GM21723 (cell line): ENCODE measurements around the gene RAB15.

Source experiments
- ATAC-seq: cut with Tn5 transposase; IDR thresholded peaks from one replicate; pipeline ENCODE4 v1.9.1; 2021; ENCODE audit warnings: mild to moderate bottlenecking, moderate library complexity; ENCODE audit not compliant: unreplicated experiment

The RAB15 gene

DNA sequence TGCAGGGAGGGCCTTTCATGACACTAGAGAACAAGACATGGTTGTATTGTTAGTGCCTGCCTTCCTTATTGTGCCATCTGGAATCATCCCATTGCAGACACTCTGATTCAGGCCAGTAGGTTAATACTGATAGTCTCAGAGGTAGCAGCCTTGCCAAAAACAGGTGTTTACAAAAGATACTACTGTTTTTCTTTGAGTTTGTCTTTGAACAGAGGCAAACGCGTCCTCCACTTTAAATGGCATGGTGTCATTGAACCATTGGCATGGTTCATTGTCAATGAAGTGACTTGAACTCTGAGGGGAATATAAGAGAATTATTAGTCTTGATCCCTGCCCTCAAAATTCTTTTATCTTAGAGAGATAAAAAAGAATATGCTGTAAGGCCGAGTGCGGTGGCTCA is 18.8 kb upstream of the RAB15 start:
- ATAC-seq = no peak

DNA sequence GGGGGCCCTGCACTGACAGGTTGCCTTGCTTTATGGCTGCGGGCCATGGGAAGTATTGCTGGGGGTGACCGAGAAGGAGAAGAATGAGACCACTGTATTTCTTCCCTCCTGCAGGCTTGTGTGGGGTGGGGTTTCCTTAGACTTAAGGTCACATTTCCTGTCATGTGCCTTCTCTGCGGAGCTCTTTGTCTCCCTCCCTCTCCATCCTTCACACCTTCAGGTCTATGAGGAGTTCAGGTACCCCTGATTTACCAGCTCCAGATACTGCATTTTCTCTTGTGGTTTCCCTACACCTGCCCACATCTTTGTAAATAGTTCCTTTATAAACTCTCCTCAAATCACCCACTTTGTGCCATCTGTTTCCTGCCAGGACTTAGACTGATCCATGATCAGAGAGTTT is 18.2 kb upstream of the RAB15 start:
- ATAC-seq = no peak

DNA sequence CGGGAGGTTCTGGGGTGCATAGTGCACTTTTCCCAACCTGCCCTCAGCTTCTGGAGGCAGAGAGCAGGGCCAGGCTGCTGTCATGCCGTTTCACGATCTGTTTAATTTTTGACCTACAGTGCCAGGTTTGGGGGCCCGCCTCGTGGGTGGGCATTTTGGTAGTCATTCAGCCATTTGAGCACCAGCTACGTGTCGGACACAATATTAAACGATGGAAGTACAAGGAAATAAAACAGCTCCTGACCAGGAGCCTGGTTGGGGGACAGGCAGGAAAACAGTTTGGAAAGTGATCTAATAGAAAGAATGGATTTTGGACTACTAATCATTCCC is 15.3 kb upstream of the RAB15 start:
- ATAC-seq = no peak

DNA sequence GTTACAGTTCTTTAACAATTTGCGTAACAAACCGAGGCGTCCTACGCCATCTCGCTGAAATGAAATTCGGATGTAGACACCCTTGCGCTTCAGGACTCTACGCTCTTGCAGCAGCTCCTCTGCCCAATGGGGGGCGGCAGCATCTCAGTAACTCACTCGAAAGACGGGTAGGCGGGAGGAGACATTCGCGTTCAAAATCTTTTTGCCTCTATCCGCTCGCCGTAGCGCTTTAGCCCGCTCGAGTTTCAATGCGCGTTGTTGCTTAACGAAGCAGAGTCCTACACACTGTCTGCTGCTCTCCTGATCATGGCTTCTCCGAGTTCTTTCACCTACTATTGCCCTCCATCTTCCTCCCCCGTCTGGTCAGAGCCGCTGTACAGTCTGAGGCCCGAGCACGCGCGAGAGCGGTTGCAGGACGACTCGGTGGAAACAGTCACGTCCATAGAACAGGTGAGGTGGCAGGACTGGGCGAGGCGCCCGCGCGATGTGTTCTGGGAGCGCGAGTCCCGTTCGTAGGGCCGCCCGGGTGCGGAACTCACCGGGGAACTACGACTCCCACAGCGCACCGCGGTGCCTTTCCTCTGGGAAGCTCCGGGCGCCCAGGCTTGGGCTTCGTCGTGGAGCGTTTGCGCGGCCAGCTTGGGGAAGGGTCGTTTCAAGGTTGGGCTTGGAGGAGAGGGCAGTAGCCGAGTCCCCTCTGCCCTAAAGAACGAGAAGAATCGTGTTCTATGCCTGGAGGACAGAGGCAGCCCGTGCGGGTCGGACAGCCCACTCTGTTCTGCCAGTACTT is 14.7 kb upstream of the RAB15 start, which contains the start of gene FNTB:
Gene FNTB, plus strand, starts transcription at position 248 of the 790 bp plus-strand sequence. Its CDS starts 59 bp downstream, at position 307.
- ATAC-seq = peak; percentile 92

DNA sequence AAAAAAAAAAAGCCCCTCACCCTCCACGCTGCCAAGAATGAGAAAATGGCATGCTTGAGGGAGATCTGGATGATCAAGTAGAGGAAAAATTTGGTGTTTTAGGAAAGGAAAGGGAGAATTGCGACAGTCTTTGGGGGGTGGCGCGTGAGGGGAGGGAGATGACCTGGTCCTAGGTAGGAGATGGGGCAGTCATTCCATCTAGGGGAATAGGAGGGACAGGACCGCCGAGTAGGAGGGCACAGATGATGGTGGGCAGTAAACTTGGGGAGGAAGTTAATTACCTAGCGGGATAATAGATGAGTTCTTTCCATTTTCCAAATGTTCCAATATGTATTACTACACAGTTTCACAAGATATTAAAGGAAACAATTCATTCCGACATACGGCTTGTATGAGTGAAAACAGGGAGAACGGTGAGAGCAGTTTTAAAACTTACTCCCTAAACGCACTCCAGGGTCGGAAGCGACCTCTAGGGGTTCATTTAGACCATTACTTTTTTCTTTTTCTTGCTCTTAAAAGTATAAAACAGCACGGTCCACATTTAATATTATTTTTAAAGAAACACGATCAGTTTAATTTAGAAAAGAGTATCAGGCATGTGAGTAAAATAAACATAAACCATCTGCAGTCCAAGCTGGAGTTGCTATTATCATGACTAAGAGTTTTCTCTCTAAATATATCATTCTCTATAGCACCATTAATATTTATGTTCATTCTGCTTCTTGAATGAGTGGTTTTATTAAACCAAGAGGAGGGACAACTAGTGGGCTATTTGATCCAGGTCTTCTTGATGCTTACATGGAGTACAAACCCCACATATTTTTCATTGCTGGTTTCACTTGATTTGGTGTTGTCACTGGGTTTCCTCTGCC is 11.5 kb upstream of the RAB15 start:
- no peak for ATAC-seq

DNA sequence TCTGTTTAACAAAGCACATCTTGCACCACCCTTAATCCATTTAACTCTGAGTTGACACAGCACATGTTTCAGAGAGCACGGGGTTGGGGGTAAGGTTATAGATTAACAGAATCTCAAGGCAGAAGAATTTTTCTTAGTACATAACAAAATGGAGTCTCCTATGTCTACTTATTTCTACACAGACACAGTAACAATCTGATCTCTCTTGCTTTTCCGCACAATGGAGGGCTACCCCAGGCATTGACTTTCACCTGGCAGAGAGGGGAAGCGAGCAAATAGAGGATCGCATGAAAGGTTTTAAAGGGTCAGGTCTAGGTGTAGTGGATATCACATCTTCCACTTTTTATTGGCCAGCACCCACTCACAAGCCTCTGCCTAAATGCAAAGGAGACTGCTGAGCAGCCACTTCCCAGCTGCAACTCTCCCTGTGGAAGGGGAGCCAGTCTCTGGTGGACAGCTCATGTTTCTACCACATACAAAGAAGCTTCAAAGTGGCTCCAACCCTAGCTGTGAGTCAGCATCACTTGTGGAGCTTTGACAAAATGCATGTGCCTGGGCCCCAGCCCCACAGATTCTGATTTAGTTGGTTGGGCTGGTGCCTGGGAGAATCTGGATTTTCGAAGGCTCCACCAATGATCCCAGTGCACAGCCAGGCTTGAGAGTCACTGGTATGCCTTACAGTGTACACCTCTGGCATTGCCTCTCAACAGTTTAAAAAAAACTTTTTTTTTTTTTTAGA is 7.4 kb upstream of the RAB15 start:
- no peak for ATAC-seq

DNA sequence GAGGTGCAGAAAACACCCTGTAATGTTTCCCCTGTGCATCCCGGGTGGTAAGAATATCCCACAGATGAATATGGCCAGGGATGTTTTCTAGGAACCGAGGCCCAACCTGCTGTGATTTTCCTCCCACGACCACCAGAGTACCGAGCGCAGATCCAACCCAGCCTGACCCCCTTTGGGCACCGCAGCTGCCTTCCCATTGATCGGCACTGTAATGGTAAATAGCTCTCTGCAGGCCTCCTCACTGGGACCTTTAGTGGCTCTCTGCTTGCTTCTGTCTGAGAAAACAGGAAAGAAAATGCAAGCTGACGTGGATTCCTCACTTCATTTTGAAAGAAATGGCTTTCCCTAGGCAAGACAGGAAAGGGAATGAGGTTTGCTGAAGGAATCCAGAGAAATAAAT is 2.4 kb upstream of the RAB15 start:
- ATAC-seq = no peak

DNA sequence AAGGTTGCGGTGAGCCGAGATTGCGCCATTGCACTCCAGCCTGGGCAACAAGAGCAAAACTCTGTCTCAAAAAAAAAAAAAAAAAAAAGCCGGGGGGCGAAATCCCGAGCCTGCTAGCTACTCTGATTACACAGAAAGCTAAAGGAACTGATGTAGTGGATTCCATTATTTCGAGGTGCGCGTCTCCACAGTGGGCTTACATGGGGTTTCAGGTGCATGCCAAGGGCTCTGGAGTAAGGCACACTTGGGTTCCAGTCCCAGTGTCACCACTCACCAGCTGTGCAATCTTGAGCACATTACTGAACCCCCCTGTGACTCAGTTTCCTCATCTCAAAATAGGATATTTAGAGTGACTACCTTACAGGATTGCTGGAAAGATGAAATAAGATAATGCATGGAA is 1.7 kb upstream of the RAB15 start:
- ATAC-seq = no peak

DNA sequence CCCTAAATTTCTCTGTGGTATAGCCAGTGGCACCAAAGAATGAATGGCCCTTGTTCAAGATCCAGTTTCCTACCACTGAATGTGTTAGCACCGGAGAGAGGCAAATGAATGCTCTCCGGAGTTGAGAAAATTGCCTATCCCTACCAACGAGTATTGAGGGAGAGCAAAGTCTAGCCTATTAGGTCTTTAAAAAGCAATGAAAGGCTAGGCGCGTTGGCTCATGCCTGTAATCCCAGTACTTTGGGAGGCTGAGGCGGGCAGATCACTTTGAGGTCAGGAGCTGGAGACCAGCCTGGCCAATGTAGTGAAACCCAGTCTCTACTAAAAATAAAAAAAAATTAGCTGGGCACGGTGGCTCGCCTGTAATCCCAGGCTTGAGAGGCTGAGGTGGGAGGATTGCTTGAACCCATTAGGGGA is 898 bp upstream of the RAB15 start:
- no peak for ATAC-seq

DNA sequence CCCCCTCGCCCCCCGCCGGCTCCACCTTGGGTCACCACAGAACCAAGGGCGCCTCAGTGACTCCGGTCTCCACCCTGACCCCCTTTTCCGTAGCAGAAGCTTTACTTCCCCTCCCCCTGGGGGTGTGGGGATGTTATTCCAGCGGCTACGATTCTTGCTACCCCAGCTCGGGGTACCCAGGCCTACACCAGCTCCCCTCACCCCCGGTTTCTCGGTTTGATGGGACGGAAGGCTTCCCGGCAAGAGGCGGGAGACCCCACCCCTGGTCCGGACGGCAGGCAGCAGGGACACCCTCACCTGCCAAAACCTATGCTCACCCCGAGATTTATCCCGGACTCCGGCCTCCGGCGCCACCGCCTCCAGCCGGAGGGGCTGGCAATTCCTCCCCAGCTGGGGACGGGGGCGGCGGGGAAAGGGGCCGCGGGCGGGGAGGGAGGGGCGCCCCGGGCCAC is 619 bp downstream of the RAB15 start:
- no peak for ATAC-seq

DNA sequence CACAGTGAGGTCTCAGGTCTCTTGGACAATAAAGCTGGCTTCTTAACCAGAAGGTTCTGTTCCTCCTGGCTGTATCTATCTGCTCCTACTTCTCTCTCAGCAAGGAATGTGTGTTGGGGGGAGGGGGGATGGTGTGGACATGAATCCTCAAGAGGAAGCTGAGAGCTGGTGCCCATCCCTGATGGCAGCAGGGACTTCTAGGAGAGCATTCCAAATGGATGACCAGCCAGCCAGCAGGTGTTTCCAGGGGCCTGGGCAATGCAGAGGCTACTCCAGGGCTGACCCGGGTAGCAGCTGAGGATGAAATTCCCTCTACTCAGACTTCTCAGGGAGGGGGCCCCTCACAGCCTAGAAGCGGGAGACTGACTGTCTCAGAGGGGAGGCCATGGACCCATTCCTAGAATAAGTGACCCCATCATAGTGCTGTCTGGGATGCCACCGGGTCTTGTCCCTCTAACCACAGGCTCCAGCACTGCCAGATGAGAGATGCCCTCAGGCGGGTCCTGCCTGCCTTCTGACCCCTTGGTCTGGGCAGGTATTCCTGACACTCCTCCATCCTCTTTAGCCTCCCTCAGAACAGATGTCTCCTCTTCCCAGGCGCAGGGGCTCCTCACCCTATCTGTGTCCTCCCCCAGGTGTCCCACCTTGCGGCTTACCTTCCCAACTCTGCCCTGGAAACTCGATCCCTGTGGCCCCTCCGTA is 1.2 kb downstream of the RAB15 start:
- ATAC-seq = no peak

DNA sequence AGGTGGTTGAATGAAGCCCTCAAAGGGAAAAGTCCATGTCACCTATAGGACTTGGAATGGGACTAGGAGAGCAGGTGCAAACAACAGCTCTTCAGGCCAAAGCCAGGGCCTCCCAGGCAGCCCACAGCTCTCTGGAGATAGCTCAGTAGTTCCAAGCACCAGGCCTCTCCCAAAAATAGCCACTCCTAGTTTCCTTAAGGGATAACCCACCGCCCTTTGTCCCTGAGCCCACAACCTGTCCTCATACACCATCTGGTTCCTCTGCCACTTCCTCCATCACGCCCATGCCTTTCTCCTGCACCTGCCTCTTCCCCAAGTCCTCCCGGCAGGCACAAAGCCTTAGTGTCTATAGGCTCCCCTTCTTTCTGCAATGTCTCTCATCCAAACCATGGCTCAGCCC is 2.1 kb downstream of the RAB15 start:
- no peak for ATAC-seq

DNA sequence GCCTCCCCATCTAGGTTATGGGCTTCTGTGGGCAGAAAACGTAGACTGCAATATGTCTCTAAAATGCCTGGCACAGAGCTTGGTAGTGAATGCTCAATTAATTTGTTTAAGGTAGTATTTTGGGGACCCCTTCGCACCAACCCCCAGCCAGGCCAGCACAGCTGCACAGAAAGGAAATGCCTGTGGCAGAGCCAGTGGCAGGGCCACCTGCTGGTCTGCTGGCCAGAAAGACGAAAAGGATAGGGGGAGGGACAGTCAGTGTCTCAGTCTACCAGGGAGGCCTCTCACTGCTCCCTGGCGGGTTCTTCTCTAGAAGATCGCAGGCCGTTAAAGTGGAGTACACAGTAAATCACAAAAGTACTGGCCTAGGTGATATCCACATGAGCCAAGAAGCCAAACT is 3.5 kb downstream of the RAB15 start:
- no peak for ATAC-seq

DNA sequence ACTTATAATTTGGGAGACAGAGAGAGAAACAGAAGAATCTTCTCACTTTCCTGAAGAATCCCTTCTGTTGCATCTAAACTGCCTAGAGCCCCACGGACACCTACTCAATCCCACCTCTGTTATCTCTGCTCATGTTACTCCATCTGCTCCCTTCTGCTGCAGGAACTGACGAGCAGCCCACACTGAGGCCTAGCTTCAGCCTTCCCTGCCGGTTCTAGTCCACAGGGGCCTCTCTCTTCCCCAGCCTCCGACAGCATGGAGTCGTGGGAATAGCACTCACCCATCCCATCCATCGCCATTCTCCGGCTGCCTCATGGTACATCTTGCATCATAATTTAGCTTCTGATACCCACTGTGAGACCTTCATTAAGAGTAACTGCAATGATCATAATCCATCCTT is 4.0 kb downstream of the RAB15 start:
- no peak for ATAC-seq

DNA sequence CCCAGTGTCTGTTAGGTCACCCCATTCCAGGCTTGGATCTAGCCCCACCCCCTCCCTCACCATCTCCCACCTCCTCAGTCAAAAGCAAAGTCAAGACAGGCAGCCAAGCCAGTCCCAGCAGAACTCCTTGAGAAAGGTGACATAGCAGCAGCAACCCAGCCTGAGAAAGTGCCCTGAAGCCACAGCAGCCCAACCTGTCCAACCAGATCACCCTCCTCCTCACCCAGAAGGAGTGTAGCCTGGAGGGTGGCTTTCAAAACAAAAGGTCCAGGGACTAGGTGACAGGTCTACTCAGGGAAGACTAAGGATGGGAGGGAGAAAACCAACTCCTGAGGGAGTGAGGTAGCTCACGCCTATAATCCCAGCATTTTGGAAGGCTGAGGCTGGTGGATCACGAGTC is 5.2 kb downstream of the RAB15 start:
- no peak for ATAC-seq

DNA sequence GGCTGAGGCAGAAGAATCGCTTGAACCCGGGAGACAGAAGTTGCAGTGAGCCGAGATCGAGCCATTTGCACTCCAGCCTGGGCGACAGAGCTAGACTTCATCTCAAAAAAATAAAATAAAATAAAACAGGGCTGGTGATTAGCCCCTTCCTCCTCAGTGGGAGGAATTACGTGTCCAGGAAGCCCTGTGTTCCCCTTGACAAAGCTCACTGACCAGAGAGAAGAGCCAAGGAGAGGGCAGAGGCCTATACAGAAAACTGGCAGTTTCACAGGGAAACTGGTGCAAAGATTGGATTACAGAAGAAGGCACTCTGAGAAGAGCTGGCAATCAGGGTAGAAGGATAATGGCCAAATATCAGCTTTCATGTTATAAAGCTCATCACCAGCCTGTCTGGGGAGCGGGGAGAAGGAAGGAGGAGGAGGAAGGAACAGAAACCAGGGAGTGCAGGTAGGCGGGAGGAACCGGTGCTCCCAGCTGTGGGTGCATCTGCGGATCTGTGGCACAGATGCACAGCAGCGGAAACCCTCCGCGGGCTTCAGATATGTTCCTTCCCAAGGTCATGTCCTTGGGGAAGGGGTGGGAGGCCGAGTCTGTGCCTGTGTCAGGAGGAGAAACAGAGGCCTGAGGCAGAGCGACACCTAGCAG is 6.7 kb downstream of the RAB15 start:
- no peak for ATAC-seq

DNA sequence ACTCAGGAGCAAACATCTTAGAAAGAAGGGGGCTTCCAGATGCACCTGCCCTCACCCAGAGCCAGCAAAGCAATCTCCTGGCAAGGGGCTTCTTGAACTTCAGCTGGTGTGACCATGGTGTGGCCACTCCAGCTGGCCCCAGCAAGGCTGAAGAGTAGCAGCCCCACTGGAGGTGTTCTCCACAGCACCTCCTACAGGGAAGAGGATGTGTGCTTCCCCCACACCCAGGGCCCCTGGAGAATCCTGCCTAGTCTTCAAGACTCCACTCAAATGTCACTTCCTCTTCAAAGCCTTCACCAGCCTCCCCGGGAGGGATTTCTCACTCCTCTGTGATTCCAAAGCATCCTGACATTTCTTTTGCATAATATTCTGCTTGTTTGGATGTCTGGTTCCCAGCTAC is 8.5 kb downstream of the RAB15 start:
- ATAC-seq = no peak

DNA sequence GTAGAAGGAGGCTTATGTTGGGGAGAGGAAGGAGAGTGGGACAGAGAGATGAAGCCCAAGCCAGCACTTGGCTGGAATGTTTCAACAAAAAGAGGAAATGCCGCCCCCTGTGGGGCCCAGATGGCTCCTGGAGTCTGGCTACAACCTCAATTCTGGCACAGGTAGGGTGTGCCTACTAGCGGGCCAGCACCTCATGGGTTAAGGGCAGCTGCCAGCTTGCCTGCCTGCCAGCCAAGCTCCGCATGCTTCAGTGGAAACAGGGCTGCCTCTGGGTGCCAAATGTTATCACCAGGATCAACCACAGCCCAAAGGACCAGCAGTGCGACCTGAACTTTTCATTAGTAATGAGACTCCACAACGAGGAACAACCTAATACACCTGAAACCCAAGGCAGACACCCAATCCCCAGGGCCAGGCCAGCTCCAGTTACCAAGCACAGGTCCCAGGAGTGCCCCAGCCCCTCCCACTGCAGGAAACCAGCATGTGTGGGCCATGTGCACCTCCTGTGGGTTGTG is 11.3 kb downstream of the RAB15 start:
- ATAC-seq = no peak

DNA sequence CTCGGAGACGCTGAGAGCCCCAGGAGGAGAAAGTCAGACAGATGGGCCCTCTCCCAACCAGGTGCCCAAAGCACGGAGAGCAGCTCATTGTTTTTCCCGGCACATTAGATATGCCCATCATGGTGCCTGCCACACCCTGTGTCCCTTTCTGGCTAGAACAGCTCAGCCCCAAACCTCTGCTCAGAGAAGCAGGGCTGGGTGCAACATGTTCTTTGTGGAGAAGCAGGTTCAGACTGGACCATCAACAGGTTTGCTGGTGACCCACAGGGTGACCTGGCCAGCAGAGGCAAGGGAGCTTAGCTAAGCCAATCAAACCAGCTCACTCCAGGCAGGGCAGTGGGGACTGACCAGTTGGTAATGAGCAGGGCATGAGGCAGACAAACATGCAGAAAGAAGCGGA is 13.4 kb downstream of the RAB15 start:
- ATAC-seq = no peak

DNA sequence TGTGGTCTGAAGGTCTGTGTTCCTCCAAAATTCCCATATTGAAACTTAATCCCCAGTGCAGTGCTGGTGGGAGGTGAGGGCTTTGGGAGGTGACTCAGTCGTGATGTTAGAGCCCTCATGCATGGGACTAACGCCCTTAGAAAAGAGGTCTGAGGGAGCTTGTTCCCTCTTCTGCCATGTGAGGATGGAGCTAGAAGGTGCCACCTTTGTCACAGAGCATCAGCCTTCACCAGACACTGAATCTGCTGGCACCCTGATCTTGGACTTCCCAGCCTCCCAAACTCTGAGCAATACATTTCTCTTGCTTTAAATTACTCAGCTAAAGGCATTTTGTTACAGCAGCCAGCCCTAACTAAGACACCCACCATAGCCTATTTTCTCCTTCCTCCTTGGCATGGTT is 13.9 kb downstream of the RAB15 start:
- no peak for ATAC-seq
